ENCODE measurements around the gene SH3GL3.

The SH3GL3 gene

DNA sequence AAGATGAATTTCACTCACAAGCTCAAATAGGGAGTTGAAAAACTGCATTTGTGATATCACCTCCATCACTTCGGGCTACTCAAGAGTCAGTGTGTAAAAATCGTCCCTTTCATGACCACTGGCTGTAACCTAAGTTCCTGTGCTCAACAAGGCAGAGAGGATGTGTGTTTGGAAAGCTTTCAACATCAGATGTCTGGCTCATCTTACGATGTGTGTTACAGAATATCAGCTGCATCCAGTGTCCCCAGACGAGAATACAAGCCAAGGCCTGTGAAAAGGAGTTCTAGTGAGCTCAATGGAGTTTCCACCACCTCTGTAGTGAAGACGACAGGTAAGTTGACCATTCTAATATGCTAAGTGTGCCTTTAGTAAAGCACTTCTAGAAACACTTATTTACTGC lies 141.3 kb downstream of the SH3GL3 start:
- Histone ChIP-seq H3K9me2 (ENCODE audit: low read depth, low read length) (no peaks in the 10 kb centered on the region), H2AFZ (ENCODE audit: low read length) (no peak overlapping the region), H3K4me2 (ENCODE audit: low read length) (no peak overlapping the region), H3K4me3 (ENCODE audit: low read depth, low read length, poor library complexity, severe bottlenecking) (no peak overlapping the region), H3K9ac (ENCODE audit: low read length) (no peak overlapping the region), H3K4me1 (ENCODE audit: insufficient read depth, low read length, severe bottlenecking) (no peaks in the 10 kb centered on the region), H3K27me3 (ENCODE audit: insufficient read depth, low read length) (no peaks in the 10 kb centered on the region), H3F3A (ENCODE audit: insufficient read depth, low read length) (no peaks in the 10 kb centered on the region), H3K79me2 (ENCODE audit: insufficient read depth, low read length) (no peaks in the 10 kb centered on the region), H3K36me3 (ENCODE audit: insufficient read depth, low read length) (no peaks in the 10 kb centered on the region), H4K20me1 (ENCODE audit: insufficient read depth, low read length) (no peaks in the 10 kb centered on the region), H3K27ac (ENCODE audit: low read depth, low read length, poor library complexity, severe bottlenecking) (no peak overlapping the region), H3K9me3 (ENCODE audit: low read length) (no peaks in the 10 kb centered on the region)
- TF ChIP-seq EZH2 (IDR thresholded peaks at IDR 0.05; ENCODE audit: borderline replicate concordance, low read length), result no peak
- TF ChIP-seq, protein P1, sequence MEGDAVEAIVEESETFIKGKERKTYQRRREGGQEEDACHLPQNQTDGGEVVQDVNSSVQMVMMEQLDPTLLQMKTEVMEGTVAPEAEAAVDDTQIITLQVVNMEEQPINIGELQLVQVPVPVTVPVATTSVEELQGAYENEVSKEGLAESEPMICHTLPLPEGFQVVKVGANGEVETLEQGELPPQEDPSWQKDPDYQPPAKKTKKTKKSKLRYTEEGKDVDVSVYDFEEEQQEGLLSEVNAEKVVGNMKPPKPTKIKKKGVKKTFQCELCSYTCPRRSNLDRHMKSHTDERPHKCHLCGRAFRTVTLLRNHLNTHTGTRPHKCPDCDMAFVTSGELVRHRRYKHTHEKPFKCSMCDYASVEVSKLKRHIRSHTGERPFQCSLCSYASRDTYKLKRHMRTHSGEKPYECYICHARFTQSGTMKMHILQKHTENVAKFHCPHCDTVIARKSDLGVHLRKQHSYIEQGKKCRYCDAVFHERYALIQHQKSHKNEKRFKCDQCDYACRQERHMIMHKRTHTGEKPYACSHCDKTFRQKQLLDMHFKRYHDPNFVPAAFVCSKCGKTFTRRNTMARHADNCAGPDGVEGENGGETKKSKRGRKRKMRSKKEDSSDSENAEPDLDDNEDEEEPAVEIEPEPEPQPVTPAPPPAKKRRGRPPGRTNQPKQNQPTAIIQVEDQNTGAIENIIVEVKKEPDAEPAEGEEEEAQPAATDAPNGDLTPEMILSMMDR (IDR thresholded peaks at IDR 0.05; ENCODE audit: low read length), result no peak

DNA sequence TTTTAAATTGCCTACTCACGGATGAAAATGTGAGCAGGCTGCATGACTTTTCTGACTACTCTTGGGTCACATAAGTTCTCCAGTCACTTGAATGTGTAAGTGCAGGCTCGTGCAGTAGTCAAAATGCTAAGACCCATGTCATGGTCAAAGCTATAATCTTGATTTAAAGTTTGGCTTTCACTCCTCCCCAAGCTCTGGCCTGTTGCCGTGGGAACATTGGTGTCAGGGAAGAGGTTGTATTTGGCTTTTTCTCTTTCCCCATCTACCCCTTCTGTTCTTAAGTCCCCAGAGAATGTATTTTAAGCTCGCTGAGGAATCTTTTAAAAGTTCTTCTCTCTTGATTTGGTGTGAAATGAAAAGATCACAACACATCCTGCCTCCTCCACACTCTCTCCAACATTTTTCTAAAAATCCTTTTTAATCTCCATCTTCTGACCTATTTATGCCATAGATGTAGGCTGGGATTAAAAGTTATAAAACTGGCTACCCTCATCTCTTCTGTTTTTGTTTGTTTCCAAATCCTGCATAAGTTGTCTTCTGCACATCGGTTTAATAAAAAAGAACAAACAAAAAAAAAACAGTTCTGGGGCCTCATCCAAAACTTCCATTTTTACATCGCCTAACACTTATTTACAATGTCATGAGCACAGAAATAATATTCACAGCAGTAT lies 145.4 kb downstream of the SH3GL3 start:
- Histone ChIP-seq H3K79me2 (ENCODE audit: insufficient read depth, low read length) (no peaks in the 10 kb centered on the region), H2AFZ (ENCODE audit: low read length) (no peak overlapping the region), H3K36me3 (ENCODE audit: insufficient read depth, low read length) (no peaks in the 10 kb centered on the region), H3K4me3 (ENCODE audit: low read depth, low read length, poor library complexity, severe bottlenecking) (no peak overlapping the region), H3K4me1 (ENCODE audit: insufficient read depth, low read length, severe bottlenecking) (no peaks in the 10 kb centered on the region), H3K27ac (ENCODE audit: low read depth, low read length, poor library complexity, severe bottlenecking) (no peak overlapping the region), H3K9ac (ENCODE audit: low read length) (no peak overlapping the region), H3F3A (ENCODE audit: insufficient read depth, low read length) (no peaks in the 10 kb centered on the region), H3K9me2 (ENCODE audit: low read depth, low read length) (no peaks in the 10 kb centered on the region), H3K27me3 (ENCODE audit: insufficient read depth, low read length) (no peaks in the 10 kb centered on the region), H3K4me2 (ENCODE audit: low read length) (no peak overlapping the region), H3K9me3 (ENCODE audit: low read length) (no peaks in the 10 kb centered on the region), H4K20me1 (ENCODE audit: insufficient read depth, low read length) (no peaks in the 10 kb centered on the region)
- no peak for TF ChIP-seq EZH2 (IDR thresholded peaks at IDR 0.05; ENCODE audit: borderline replicate concordance, low read length)
- TF ChIP-seq, protein P1 (IDR thresholded peaks at IDR 0.05; ENCODE audit: low read length), result no peak

DNA sequence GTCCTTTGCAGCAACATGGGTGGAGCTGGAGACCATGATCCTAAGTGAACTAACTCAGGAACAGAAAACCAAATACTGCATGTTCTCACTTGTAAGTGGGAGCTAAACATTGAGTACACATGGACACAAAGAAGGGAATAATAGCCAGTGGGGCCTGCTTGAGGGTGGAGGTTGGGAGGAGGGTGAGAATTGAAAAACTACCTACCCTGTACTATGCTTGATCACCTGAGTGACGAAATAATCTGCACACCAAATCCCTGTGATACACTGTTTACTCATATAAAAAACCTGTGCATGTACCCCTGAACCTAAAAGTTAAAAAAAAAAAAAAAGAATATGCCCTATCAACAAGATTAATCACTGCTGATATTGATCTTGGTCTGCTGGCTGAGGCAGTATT lies 148.1 kb downstream of the SH3GL3 start:
- no peak for TF ChIP-seq EZH2 (IDR thresholded peaks at IDR 0.05; ENCODE audit: borderline replicate concordance, low read length)
- TF ChIP-seq, protein P1 (IDR thresholded peaks at IDR 0.05; ENCODE audit: low read length), result no peak

More for the DNA sequence above, 148.1 kb downstream of the SH3GL3 start:
- Histone ChIP-seq H3K27me3 (ENCODE audit: insufficient read depth, low read length) (no peaks in the 10 kb centered on the region), H3K79me2 (ENCODE audit: insufficient read depth, low read length) (no peaks in the 10 kb centered on the region), H3K4me1 (ENCODE audit: insufficient read depth, low read length, severe bottlenecking) (no peaks in the 10 kb centered on the region), H3K4me3 (ENCODE audit: low read depth, low read length, poor library complexity, severe bottlenecking) (no peak overlapping the region), H3F3A (ENCODE audit: insufficient read depth, low read length) (no peaks in the 10 kb centered on the region), H3K9me2 (ENCODE audit: low read depth, low read length) (no peaks in the 10 kb centered on the region), H3K4me2 (ENCODE audit: low read length) (no peak overlapping the region), H3K9ac (ENCODE audit: low read length) (no peak overlapping the region), H3K36me3 (ENCODE audit: insufficient read depth, low read length) (no peaks in the 10 kb centered on the region), H3K27ac (ENCODE audit: low read depth, low read length, poor library complexity, severe bottlenecking) (no peak overlapping the region), H4K20me1 (ENCODE audit: insufficient read depth, low read length) (no peaks in the 10 kb centered on the region), H3K9me3 (ENCODE audit: low read length) (no peaks in the 10 kb centered on the region), H2AFZ (ENCODE audit: low read length) (no peak overlapping the region)
